Brain microvascular endothelial cell (primary cell): Measurements from ENCODE around the gene SHC3.

ENCODE experiments used
- DNase-seq: peaks from one replicate; pipeline ENCODE4 v3.0.0-alpha.2; 2020
- H3K27ac ChIP-seq: fragments of 250-450 bp; sonication (Bioruptor Pico); 2 replicates; pipeline ENCODE4 v1.5.1; 2020; ENCODE audit warnings: mild to moderate bottlenecking, moderate library complexity
- H3K27me3 ChIP-seq: fragments of 250-450 bp; sonication (Bioruptor Pico); replicated peaks from 2 replicates; pipeline ENCODE4 v1.5.1; 2020; ENCODE audit warnings: mild to moderate bottlenecking
- H3K36me3 ChIP-seq: fragments of 250-450 bp; sonication (Bioruptor Pico); replicated peaks from 2 replicates; pipeline ENCODE4 v1.5.1; 2020; ENCODE audit warnings: mild to moderate bottlenecking
- H3K4me3 ChIP-seq: 2 replicates; pipeline ENCODE4 v1.5.1; 2011; ENCODE audit warnings: low read depth, mild to moderate bottlenecking, control low read depth, low read length, moderate library complexity
- CTCF ChIP-seq: IDR thresholded peaks from 2 replicates; pipeline ENCODE4 v1.5.1; 2011; ENCODE audit warnings: low read depth, mild to moderate bottlenecking, moderate library complexity, low read length, control low read depth, inconsistent platforms; ENCODE audit errors: missing control alignments
- in situ Hi-C: cut with HindIII; loops from 2 replicates; pipeline ENCODE4 v1.10.0; 2017; ENCODE audit warnings: low sequenced_read_pairs, low pct_ligation_motif_present

Gene SHC3

GRCh38 chr9:88976890-88977257 is 201.7 kb downstream of the SHC3 start:
- TF ChIP-seq CTCF = no peak
- DNase-seq = no peak
- in situ Hi-C loops = no loop called here
- Histone ChIP-seq H3K27ac (no peak overlapping the region), H3K4me3 (no peak overlapping the region), H3K36me3 (no peaks in the 10 kb centered on the region), H3K27me3 (no peaks in the 10 kb centered on the region)

- TF ChIP-seq CTCF = no peak
- in situ Hi-C loops = no loop called here
- no peaks in the 10 kb centered on the region for H3K36me3 ChIP-seq
- H3K4me3 ChIP-seq = no peak overlapping the region
- no peak overlapping the region for H3K27ac ChIP-seq
- no peak for DNase-seq
- no peaks in the 10 kb centered on the region for H3K27me3 ChIP-seq
Measured at GRCh38 chr9:88975966-88976889, 202.4 kb downstream of the SHC3 start.

GRCh38 chr9:88974641-88975040 is 204.0 kb downstream of the SHC3 start:
- Histone ChIP-seq H3K27me3 (no peaks in the 10 kb centered on the region), H3K27ac (no peak overlapping the region), H3K36me3 (no peaks in the 10 kb centered on the region), H3K4me3 (no peak overlapping the region)
- DNase-seq = no peak
- TF ChIP-seq CTCF = no peak
- in situ Hi-C loops = no loop called here

GRCh38 chr9:88973281-88974045 is 205.2 kb downstream of the SHC3 start:
- in situ Hi-C loops = no loop called here
- no peak for TF ChIP-seq CTCF
- Histone ChIP-seq H3K27ac (no peak overlapping the region), H3K4me3 (no peak overlapping the region), H3K27me3 (no peaks in the 10 kb centered on the region), H3K36me3 (no peaks in the 10 kb centered on the region)
- DNase-seq = no peak

- Histone ChIP-seq H3K27me3 (no peaks in the 10 kb centered on the region), H3K36me3 (no peaks in the 10 kb centered on the region), H3K4me3 (no peak overlapping the region), H3K27ac (no peak overlapping the region)
- in situ Hi-C loops = no loop called here
- DNase-seq = no peak
- TF ChIP-seq CTCF = no peak
Measured at GRCh38 chr9:88972401-88972800, 206.2 kb downstream of the SHC3 start.
